Gastrocnemius medialis (tissue), 4 donors: ENCODE measurements around the gene NUAK2. TPM values are rescaled to one million over a fixed set of nuclear protein-coding genes. Genes with fewer than 3 reads are reported as not detected.
"Not testable (repeated sequence)": the region's sequence is repeated elsewhere in the genome, so short reads cannot be mapped to it uniquely, and the experiment has no call there.

Experiments
- ATAC-seq, 2 donors: fragments of 150-250 bp; one replicate each; pipeline ENCODE4 v1.9.1; 2016
- DNase-seq, 2 donors: peaks; one replicate each; pipeline ENCODE4 v3.0.0-alpha.2; 2019
- H3K27ac ChIP-seq, 4 donors: fragments of 200-600 bp; sonication (generic); 1 replicate in 1 of 4; 2 replicates in 3 of 4; pipeline ENCODE4 v1.5.1; 2016 to 2018; ENCODE audit warnings: mild to moderate bottlenecking in 2 of 4, moderate library complexity in 1 of 4
- H3K27me3 ChIP-seq, 3 donors: fragments of 200-600 bp; sonication (generic) in 2 of 3; 1 replicate in 1 of 3; 2 replicates in 2 of 3; pipeline versions ENCODE4 v1.5.1 to v1.6.0; 2016 to 2019; ENCODE audit warnings: mild to moderate bottlenecking in 1 of 3, moderate library complexity in 1 of 3
- H3K36me3 ChIP-seq, 2 donors: fragments of 200-600 bp; sonication (generic) in 1 of 2; one replicate each; pipeline ENCODE4 v1.5.1; 2017 to 2018
- H3K4me1 ChIP-seq, 2 donors: fragments of 200-600 bp; sonication (generic) in 1 of 2; one replicate each; pipeline ENCODE4 v1.5.1; 2016 to 2017; ENCODE audit warnings: mild to moderate bottlenecking in 2 of 2
- H3K4me3 ChIP-seq, 4 donors: fragments of 200-600 bp; sonication (generic) in 3 of 4; 1 replicate in 1 of 4; 2 replicates in 3 of 4; pipeline ENCODE4 v1.5.1; 2016 to 2019; ENCODE audit warnings: mild to moderate bottlenecking in 2 of 4
- H3K9me3 ChIP-seq, 3 donors: fragments of 200-600 bp; sonication (generic) in 2 of 3; 1 replicate in 1 of 3; 2 replicates in 2 of 3; pipeline ENCODE4 v1.5.1; 2016 to 2019
- CTCF ChIP-seq, 5 experiments: fragments of 450-650 bp in 3 of 5; fragments of 200-600 bp in 2 of 5; sonication (generic) in 2 of 5; IDR thresholded peaks in 4 of 5; conservative IDR thresholded peaks in 1 of 5; 1 replicate in 4 of 5; 2 replicates in 1 of 5; pipeline ENCODE4 v1.5.1; 2016 to 2019; ENCODE audit warnings: antibody characterized with exemption in 5 of 5, mild to moderate bottlenecking in 3 of 5, moderate library complexity in 3 of 5
- POLR2A ChIP-seq, 2 donors: fragments of 450-650 bp; IDR thresholded peaks; one replicate each; pipeline ENCODE4 v1.6.1; 2017; ENCODE audit warnings: antibody characterized with exemption in 2 of 2, mild to moderate bottlenecking in 2 of 2, moderate library complexity in 2 of 2
- in situ Hi-C, 4 donors: fragments of 200-750 bp; cut with MboI; loops; one replicate each; pipeline versions ENCODE4 v1.15.0 to v1.8.0; 2017; ENCODE audit warnings: low sequenced_read_pairs in 4 of 4
- intact Hi-C: fragments of 100-400 bp; cut with DNase I; formaldehyde crosslinking; loops from one replicate; pipeline ENCODE4 v1.15.1; 2023; ENCODE audit warnings: low total_unique reads
- total RNA-seq, 4 donors: library from RNA; depleted of rRNA; stranded (reverse); fragments of >200 nt; gene quantifications; one replicate each; pipeline versions ENCODE4 v1.1.0 to v1.2.3, GENCODE V29; 2016

The NUAK2 gene
- total RNA-seq, 4 donors from 2014 or later: 0.42 to 1.9 (median 0.58) TPM

GRCh38 chr1:205283270-205284147 lies 38.0 kb downstream of the NUAK2 start:
- Histone ChIP-seq H3K4me3 (no peak overlapping the region), H3K9me3 (no peaks in the 10 kb centered on the region), H3K27me3 (no peaks in the 10 kb centered on the region), H3K4me1 (peaks cover 6 to 15% of the 10 kb centered on the region in 2 donors), H3K36me3 (no peaks in the 10 kb centered on the region), H3K27ac (peak overlapping the region; percentile 65 to 80 (median 74))
- in situ Hi-C loops (loop anchor here in 1 of 4 donors (5.0 kb wide), 1 partner anchor 34 kb away; no protein-coding TSS in a partner anchor), intact Hi-C loops (no loop called here)
- no peak for ATAC-seq
- TF ChIP-seq POLR2A (IDR thresholded peaks at IDR 0.05) (no peak), CTCF (IDR thresholded peaks at IDR 0.05 in 4 of 5, conservative IDR thresholded peaks at IDR 0.05 in 1 of 5) (no peak)
- DNase-seq: no peak

GRCh38 chr1:205280666-205281395 lies 40.7 kb downstream of the NUAK2 start:
- H3K27me3 ChIP-seq, H3K27ac ChIP-seq, ATAC-seq, H3K9me3 ChIP-seq, DNase-seq, H3K36me3 ChIP-seq, intact Hi-C loops, H3K4me3 ChIP-seq: not testable (repeated sequence)
- H3K4me1 ChIP-seq: peaks cover 6 to 15% of the 10 kb centered on the region in 2 donors
- in situ Hi-C loops: loop anchor here in 1 of 4 donors (5.0 kb wide), 1 partner anchor 36 kb away; no protein-coding TSS in a partner anchor

- in situ Hi-C loops: loop anchor here in 3 of 4 donors (5.0 kb wide), 3 partner anchors 37 to 47 kb away; partner anchors contain the start of gene NUAK2 (in 1 of the 3)
- intact Hi-C loops: no loop called here
Observed at GRCh38 chr1:205279986-205280385, 41.6 kb downstream of the NUAK2 start.

GRCh38 chr1:205276689-205277065 lies 44.9 kb downstream of the NUAK2 start:
- ATAC-seq: no peak
- Histone ChIP-seq H3K36me3 (no peaks in the 10 kb centered on the region), H3K4me1 (peaks cover 5 to 10% of the 10 kb centered on the region in 2 donors), H3K4me3 (no peak overlapping the region), H3K9me3 (no peaks in the 10 kb centered on the region), H3K27ac (no peak overlapping the region), H3K27me3 (no peaks in the 10 kb centered on the region)
- no peak for DNase-seq
- intact Hi-C loops (no loop called here), in situ Hi-C loops (loop anchor here in 2 of 4 donors (5.0 kb wide), 2 partner anchors 46 to 51 kb away; partner anchors contain the start of gene NUAK2 (in 1 of the 2))
- TF ChIP-seq CTCF (IDR thresholded peaks at IDR 0.05 in 4 of 5, conservative IDR thresholded peaks at IDR 0.05 in 1 of 5): no peak
- TF ChIP-seq POLR2A (IDR thresholded peaks at IDR 0.05): no peak

More at GRCh38 chr1:205279986-205280385, 41.6 kb downstream of the NUAK2 start:
- Histone ChIP-seq H3K4me3 (no peak overlapping the region), H3K27me3 (no peaks in the 10 kb centered on the region), H3K36me3 (no peaks in the 10 kb centered on the region), H3K27ac (no peak overlapping the region), H3K9me3 (no peaks in the 10 kb centered on the region), H3K4me1 (peaks cover 2 to 8% of the 10 kb centered on the region in 2 donors)
- ATAC-seq (no peak), DNase-seq (no peak)
- TF ChIP-seq CTCF (IDR thresholded peaks at IDR 0.05 in 4 of 5, conservative IDR thresholded peaks at IDR 0.05 in 1 of 5) (no peak), POLR2A (IDR thresholded peaks at IDR 0.05) (no peak)
